SW480 (cell line): ENCODE measurements around the gene NUP37.
"Not testable (repeated sequence)": the region's sequence is repeated elsewhere in the genome, so short reads cannot be mapped to it uniquely, and the experiment has no call there.

Experiments used
- DNase-seq: peaks from one replicate; pipeline ENCODE4 v3.0.0-alpha.2; 2016; ENCODE audit warnings: low spot score

NUP37 gene

GRCh38 chr12:102119674-102120563 is at the start of gene NUP37, which contains the start of gene PARPBP:
NUP37 (minus strand) TSS chr12:102120114; CDS start chr12:102118518, 1,596 bp downstream.
PARPBP (plus strand) TSS chr12:102120183; CDS start chr12:102123889, 3,706 bp downstream.
- peak; percentile 89 for DNase-seq

GRCh38 chr12:102167821-102168604 is 48.1 kb upstream of the NUP37 start:
- DNase-seq = no peak

- DNase-seq = no peak
These were observed 43.5 kb upstream of the NUP37 start for GRCh38 chr12:102163383-102163782.

- not testable (repeated sequence) for DNase-seq
These were observed 35.3 kb upstream of the NUP37 start for GRCh38 chr12:102155206-102155605.

- DNase-seq = not testable (repeated sequence)
These were observed 27.2 kb upstream of the NUP37 start for GRCh38 chr12:102147062-102147587.

- no peak for DNase-seq
These were observed 24.3 kb upstream of the NUP37 start for GRCh38 chr12:102144221-102144620.

GRCh38 chr12:102142866-102143373 is 23.0 kb upstream of the NUP37 start:
- DNase-seq = not testable (repeated sequence)

- DNase-seq = not testable (repeated sequence)
These were observed 17.7 kb upstream of the NUP37 start for GRCh38 chr12:102137619-102138018.

- not testable (repeated sequence) for DNase-seq
These were observed 11.5 kb upstream of the NUP37 start for GRCh38 chr12:102131442-102131841.

- not testable (repeated sequence) for DNase-seq
These were observed 10.8 kb upstream of the NUP37 start for GRCh38 chr12:102130720-102131119.

GRCh38 chr12:102121328-102121727 is 1.4 kb upstream of the NUP37 start:
- not testable (repeated sequence) for DNase-seq

- peak; percentile 56 for DNase-seq
These were observed 972 bp upstream of the NUP37 start for GRCh38 chr12:102120886-102121285.

- peak; percentile 21 for DNase-seq
These were observed 605 bp upstream of the NUP37 start for GRCh38 chr12:102120564-102120873.

- DNase-seq = no peak
These were observed 1.0 kb downstream of the NUP37 start for GRCh38 chr12:102118874-102119273.

- DNase-seq = no peak
These were observed 3.5 kb downstream of the NUP37 start for GRCh38 chr12:102116392-102116791.

GRCh38 chr12:102114212-102114611 is 5.7 kb downstream of the NUP37 start:
- DNase-seq = no peak

GRCh38 chr12:102110782-102111181 is 9.1 kb downstream of the NUP37 start:
- no peak for DNase-seq

- no peak for DNase-seq
These were observed 11.9 kb downstream of the NUP37 start for GRCh38 chr12:102107970-102108369.

GRCh38 chr12:102106905-102107304 is 13.0 kb downstream of the NUP37 start:
- no peak for DNase-seq

GRCh38 chr12:102096855-102097254 is 23.1 kb downstream of the NUP37 start:
- DNase-seq = no peak

GRCh38 chr12:102095677-102096263 is 24.1 kb downstream of the NUP37 start:
- DNase-seq = peak; percentile 31

GRCh38 chr12:102093319-102093718 is 26.6 kb downstream of the NUP37 start:
- no peak for DNase-seq
